ENCODE measurements around the gene MXI1. TPM values are rescaled to one million over a fixed set of nuclear protein-coding genes. Genes with fewer than 3 reads are reported as not detected.

MXI1 gene
- 24.0 and 26.7 TPM in 2 replicates for total RNA-seq

GRCh38 chr10:110207011-110207804 lies at the start of gene MXI1:
TSS of gene MXI1 (plus strand) at chr10:110207605. CDS start at chr10:110207809, 204 bp downstream.

GRCh38 chr10:110304780-110305421 lies 97.5 kb downstream of the MXI1 start, which contains the start of gene SMNDC1:
TSS of gene SMNDC1 (minus strand) at chr10:110304920. CDS start at chr10:110303587, 1,333 bp downstream.

Other genes starting within 250 kb of the MXI1 start
- gene ADD3, start 199.6 kb upstream of the MXI1 start, total RNA-seq, result 118 and 327 TPM in 2 replicates
- 9.4 and 10.5 TPM in 2 replicates for gene SMNDC1, start 97.3 kb downstream of the MXI1 start, total RNA-seq

Data from articular chondrocyte of knee joint (primary cell).